Activated CD8-positive, alpha-beta memory T cell treated with anti-CD3 and anti-CD28 coated beads for 48 hours (primary cell): ENCODE data around the gene SLC35A1.
"Not testable (repeated sequence)": the region's sequence is repeated elsewhere in the genome, so short reads cannot be mapped to it uniquely, and the experiment has no call there.

Source experiments
- DNase-seq, 3 experiments: peaks; one replicate each; pipeline ENCODE4 v3.0.0-alpha.2; 2020; ENCODE audit warnings: low read depth in 2 of 3, low spot score in 2 of 3

SLC35A1 gene, protein sequence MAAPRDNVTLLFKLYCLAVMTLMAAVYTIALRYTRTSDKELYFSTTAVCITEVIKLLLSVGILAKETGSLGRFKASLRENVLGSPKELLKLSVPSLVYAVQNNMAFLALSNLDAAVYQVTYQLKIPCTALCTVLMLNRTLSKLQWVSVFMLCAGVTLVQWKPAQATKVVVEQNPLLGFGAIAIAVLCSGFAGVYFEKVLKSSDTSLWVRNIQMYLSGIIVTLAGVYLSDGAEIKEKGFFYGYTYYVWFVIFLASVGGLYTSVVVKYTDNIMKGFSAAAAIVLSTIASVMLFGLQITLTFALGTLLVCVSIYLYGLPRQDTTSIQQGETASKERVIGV

DNA sequence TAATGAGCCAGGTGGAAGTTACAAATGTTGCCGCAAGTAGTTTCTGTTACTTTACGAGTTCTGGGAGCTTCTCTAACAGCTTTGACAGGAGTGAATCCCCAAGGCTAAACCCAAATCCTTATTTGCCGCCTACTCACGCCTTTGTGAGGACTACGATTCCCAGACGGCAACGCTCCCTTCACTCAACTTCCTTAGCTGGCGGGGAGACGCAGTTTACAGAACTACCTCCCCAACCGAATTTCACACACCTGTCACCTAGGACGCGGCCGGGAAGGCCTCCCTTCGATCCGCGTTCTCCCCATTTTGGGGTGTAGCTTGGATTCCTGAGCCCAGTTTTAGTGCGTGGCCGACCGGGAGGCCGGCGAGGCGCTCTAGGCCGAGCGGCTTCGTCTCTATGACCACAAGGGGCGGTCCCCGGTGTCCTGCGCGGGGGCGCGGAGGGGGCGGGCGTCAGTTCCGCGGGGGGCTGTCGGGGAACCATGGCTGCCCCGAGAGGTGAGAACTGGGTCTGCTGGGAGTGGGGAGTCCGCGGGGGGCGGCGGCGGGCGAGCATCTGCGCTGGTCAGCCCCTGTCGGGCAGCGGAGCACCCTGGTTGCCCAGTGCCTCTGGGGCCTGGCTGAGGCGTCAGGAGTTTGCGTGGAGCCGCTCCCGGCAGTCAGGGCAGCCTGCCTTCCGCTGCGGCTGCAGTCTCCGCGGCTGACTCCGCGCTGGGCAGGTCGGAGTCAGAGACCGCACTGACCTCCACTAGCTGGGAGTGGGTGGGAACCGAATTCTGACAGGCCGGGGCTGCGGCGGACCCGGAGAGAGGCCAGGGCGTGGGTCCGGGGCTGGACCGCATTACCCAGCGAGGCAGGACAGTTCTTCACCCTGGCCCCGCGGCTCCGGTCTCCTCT lies at the start of gene SLC35A1:
Gene SLC35A1, plus strand, starts transcription at position 450 of the 894 bp plus-strand sequence. Its CDS starts 30 bp downstream, at position 480.
- peak; percentile 65 to 78 (median 76) for DNase-seq

DNA sequence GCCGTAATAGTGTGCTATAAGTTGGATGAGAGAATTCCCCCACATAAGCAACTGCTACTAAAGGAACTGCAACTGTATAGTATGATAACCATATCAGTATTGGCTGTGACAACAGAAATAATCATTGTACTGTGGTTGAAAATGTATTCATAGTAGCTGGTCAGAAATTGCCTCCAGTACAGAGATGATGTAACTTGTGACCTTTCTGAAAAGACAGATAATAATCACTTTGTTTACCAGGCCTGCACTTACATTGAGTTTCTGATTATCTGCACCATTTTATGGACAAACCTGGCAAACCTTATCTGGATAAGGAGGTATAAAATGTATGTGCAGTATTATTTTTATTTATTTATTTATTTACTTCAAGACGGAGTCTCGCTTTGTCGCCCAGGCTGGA lies 46.0 kb upstream of the SLC35A1 start:
- DNase-seq = no peak

DNA sequence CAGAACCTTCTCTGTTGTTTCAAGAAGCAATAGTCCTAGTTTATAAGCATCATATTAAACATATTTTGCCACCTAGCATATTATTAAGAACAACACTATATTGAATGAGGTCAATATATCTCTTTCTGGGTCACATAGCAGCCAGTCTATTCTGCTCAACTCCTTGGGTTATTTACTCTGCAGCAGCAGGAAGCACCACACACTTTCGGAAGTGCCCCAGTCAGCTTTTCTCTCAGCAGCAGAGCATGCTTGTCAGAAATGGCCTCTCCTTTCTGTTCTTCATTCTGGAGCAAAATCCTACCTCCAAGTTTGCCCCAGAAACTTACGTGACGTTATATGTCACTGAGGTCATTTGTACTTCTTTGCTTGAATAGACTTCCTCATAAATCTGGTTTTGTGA lies 42.3 kb upstream of the SLC35A1 start:
- no peak for DNase-seq

DNA sequence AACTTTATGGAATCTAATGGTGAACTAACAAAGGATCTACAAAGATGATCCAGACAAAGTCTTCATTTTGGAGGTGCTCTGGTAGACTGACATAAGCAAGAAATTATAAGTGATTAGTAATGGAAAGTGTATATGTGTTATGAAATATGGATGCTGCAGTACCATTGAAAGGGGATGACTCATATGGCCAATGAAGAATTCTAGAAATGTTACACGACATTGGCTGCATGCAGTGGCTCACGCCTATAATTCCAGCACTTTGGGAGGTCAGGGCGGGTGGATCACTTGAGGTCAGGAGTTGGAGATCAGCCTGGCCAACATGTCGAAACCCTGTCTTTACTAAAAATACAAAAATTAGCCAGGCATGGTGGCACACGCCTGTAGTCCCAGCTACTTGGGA lies 41.5 kb upstream of the SLC35A1 start:
- DNase-seq = no peak

DNA sequence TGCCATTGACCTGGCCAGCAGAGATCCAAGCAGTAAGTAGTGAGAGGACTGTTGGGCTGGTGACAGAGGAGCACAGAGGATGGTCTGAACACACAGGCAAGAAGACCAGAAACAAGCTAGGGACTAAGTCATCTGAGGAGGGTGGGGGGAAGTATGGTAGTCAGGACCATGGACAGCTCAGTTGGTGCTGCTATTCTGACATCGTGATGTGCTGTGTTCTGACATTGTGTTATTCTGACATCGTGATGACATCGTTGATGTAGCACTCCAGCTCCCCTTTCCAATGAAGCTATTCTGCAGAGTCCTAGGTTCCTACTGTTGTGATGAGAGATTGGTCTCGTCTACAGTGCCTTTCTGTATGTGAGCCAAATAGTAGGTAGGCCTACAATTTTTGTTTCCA lies 36.3 kb upstream of the SLC35A1 start:
- no peak for DNase-seq

DNA sequence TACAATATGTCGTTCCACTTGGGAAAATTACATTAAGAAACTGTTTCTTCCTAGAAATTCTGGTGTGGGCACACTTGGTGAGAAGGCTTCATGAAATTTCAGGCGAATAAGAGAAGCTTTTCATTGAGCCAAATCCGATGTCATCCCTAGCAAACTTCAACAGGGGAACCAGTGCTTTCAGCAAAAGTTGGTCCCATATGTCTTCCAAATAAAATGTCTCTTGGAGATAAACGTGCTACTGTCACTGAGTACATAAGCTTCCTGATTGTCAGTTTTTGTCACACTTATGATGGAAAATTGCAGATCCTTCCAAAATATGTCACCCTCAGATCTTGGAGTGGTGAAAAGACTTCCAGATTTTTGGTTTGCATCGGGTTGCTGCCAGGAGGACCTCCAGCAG lies 31.1 kb upstream of the SLC35A1 start:
- DNase-seq = no peak

DNA sequence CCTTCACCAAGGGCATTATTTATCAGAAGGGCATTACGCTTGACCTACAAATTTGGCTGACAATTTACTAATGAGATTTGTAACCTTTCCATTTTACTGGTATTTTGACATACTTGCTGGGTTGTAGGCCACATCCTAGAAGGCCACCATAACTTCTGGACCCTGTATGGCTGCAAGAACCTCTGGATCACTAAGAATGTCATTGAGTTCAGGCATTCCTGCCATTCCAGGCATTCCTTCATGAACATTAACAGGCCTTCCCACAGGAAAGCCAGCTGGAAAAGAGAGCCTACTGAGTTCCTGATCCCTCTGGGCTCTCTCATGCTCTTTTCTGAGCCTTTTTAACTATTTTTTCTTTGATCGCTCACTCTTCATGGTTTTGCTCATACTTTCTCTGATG lies 28.4 kb upstream of the SLC35A1 start:
- DNase-seq = no peak

DNA sequence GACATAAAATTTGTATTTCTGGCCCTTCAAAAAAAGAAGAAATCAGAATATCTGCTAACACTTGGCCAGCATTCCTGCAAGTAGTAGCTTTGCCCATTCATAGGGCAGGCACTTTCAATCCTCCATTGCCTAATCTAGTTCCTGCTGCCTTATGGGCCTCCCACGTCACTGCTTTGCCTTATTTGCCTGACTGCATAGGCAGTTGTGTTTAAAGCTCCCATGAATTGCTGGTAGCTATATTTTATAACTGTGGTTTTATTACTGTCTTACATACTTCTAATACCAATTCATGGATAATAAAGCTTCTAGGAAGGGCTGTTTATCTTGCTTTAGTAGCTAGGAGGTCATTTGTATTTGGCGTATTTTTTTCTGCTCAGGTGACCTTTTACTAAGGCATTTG lies 7.7 kb upstream of the SLC35A1 start:
- no peak for DNase-seq

DNA sequence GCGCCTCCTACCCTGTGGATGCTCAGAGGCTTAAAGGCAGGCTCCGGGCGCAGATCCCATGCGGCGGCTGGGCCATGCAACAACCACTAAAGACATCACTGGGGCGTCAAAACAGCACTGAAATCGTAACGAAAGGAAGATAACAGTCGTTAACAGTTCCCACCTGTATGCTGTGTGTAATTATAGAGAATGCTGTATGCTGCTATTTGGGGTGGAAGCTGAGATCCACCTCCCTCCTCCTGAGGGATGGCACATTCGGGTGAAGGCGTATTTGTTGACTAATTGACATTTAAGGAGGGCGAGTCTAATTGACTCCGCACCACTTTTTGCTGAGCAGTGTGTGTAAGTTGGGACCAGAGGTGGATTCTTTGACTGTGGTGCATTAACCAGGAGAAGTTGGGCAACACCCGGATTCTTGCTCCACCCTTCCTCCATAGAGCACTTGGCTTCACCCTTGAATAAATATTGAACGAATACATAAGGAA lies 687 bp downstream of the SLC35A1 start:
- DNase-seq = no peak

DNA sequence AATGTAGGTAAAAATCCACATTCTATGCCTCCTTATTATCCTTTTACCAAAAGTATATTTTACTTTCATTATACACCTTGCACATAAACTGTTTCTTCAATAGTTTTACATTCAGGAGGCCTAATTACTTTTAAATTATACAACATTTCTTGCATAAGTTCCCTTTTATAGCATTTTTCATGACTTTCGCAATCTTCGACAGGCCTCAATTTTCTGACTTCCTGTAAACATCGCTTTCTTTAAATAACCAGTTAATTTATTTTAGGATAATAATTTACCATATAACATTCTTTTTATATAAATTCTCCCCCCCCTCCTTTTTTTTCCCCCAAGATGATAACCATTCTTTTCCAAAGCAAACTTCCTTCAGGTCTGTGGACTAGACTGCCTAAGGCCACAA lies 9.2 kb downstream of the SLC35A1 start:
- DNase-seq = no peak

DNA sequence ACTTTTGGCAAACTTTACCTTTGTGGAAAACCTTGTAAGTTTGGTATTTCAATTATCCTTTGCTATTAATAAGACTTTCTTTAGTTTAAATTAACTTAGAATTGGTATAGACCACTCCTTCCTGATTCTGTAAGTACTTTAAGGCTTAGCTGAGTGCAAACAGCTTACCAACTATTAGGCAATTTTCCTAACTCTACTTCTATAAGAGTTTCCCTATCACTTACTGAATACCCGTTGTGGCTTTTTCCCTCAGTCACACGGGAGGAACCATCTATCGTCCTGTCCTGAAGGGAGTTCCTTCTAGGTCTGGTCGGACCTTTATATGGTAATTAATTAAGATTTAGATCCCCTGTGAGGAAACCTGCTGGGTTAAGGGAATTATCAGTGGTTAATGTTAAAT lies 9.6 kb downstream of the SLC35A1 start:
- no peak for DNase-seq

DNA sequence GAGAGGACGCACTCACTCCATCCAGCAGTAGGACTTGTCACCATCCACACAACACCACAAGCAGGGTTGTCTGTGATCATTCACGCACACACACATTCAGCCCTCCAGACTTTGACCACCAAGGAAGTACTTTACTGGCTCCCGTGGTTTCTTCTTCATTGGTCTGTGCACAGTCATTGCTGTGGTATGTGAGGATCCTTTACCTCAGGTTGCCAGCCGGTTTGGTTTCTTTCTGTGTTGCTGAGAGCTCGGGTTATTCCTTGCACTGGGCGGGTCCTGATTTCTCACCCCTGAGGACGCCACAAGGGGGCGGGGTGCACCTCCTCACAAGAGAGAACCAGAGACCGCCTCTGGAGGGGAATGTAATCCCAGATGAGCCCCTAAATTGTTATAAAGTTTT lies 11.2 kb downstream of the SLC35A1 start:
- DNase-seq = no peak

DNA sequence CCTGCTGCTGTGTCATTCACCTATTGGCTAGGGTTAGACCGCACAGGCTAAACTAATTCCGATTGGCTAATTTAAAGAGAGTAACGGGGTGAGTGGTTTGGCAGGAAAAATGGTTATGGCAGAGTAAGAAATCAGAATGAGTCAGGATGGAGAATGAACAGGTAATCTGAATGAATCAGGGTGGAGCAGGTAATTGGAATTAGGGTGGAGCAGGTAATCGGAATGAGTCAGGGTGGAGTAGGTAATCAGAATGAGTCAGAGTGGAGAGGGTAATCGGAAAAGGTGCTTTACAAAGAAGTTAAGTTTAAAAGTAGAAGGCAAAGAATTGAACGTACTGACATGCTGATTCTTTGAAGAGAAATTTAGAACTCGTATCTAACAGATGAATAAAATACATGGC lies 11.7 kb downstream of the SLC35A1 start:
- no peak for DNase-seq

DNA sequence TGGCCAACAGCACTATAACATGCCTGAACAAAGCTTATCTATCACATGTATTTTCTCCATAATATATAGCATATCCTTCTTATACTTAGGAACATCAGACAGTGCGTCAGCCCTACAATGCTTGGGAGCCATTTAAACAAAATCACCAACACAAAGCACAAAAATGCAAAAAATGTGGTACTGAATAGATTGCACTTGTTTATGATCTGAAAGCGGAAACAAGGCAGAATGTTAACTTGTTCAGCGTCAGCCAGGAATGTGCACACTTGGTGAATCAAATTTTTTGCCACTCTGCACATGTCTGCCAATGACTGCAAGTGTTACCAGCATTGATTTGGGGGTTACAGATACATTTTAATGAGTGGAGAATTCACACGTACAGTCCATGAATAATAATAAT lies 14.8 kb downstream of the SLC35A1 start:
- DNase-seq = no peak

DNA sequence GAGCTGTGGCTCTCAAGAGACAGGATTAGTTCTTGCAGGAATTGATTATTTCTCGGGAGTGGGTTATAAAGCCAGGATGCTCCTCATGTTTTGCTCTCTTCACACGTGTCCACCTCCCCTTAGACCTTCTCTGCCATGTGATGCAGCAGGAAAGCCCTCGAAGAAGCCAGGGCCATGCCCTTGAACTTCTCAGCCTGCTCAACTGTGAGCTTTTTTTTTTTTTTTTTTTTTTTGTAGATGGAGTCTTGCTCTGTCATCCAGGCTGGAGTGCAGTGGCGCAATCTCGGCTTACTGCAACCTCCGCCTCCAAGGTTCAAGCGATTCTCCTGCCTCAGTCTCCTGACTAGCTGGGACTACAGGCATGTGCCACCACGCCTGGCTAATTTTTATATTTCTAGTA lies 16.6 kb downstream of the SLC35A1 start:
- not testable (repeated sequence) for DNase-seq

DNA sequence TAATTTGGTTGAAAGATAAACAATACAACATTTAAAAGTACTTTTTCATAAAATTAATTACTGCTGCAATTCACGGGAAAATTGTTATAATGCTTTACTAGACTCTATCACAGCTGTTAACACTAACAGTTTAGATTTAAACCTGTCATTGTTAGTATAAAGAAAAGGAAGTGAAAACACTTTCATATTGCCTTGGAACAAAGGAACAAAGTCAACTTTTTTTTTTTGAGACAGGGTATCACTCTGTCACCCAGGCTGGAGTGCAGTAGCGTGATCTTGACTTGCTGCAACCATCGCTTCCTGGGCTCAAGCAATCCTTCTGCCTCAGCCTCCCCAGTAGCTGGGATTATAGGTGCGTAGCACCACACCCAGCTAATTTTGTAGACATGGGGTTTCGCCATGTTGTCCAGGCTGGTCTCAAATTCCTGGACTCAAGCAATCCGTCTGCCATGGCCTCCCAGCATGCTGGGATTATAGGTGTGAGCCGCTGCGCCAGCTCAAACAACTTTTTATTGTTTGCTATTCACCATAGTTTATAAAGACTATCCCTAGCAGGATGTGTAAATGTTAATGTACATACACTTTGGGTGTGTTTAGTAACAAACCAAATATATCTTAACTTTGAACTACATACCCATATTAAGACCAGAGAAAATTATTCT lies 22.1 kb downstream of the SLC35A1 start:
- DNase-seq = no peak

DNA sequence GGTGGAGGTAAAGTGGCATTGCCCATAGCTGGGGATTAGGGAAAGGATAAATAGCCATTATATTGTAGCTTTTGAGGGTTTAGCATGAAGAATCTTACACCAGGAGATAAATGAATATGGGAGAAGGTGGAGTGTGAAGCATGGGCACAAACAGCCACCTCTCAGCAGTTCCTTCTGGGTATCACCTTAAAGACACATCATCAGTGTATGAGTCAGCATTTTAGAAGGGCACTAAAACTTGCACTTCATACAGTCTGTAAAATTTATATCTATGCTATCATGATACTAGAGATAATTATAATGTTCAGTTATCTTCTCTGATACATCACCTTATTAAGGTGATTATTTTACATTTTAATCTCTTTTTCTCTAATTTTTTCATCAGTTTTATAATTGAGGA lies 25.3 kb downstream of the SLC35A1 start:
- DNase-seq = no peak

DNA sequence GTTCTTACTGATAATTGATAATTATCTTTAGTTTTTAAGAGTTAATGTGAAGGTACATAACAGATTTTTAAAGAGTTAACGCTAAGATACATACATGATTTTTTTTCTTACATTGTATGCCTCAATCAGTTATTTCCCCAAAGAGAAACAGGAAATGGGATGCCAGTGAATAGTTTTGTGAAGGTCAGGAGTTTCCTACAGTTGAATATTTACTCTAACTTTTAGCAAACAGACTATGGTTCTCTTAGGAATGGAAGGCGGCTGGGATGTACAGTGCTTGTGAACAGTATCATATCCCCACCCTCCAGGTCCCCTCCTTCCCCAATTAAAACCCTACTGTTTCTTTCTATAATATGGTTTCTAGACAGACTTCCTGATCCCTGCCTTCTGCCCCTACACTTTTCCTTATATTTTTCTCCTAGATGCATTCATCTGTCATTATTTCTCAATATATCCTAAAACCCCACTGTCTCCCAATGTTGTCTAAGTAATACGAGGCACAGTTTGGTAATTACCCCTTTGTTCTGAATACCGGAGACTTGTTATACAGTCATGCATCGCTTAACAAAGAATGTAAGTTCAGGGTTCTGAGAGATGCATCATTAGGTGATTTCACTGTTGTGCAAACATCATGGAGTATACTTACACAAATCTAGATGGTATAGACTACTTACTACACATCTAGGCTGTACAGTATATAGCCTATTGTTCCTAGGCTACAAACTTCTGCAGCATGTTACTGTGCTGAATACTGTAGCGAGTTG lies 29.2 kb downstream of the SLC35A1 start:
- DNase-seq = no peak

DNA sequence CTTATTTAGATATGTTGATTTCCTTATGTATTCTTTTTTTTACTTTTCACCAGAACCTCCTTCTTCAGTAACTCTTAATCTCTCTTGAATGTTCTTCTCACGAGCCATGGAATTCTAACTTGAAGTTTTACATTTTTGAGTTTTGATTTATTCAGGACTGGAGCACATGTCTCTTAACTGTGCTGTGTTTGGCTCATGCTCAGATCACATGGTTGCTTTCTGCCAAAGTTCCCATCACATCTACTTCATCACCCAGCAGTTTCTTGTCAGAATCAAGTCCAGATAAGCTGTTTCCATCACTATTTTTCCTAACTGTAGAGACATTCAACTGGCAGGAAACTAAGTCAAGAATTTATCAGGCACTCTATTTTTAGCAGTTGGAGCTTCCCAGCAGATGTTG lies 31.7 kb downstream of the SLC35A1 start:
- no peak for DNase-seq

DNA sequence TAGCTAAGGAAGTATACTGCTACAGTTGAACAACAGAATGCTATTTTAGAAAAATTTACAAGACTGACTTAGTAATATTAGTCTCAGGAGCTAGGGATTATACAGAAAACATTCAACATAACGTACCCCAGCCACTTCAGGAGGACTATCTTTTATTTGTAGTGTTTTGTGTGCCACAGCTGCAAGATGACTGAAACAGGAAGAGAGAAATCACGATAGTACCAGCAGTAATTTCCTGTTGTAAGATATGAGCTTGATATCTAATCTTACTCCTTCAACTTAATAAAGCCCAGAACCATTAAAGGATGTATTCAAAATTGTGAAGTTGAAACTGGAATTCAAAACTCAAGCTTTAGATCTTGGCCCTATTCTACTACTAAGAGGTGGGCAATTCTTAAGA lies 42.1 kb downstream of the SLC35A1 start:
- no peak for DNase-seq

DNA sequence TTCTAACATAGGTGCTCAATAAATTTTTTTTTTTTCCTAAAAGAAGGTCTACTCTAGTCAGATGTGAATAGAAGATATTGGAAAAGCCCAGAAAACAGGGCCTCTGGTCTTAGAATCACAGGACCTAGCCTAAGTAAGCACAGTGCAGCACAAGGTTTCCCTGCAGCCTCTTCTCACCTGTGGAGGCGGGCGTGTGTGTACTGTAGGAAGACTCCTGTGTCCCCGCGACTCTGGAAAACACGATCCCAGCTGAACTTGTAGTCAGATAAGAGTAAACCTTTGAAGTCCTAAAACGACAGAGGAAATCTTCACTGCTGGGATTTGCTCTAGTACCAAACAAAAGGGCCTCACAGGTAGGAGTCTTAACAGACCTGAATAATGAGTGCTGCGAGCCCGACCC lies 45.7 kb downstream of the SLC35A1 start:
- no peak for DNase-seq
